ENCODE results near the gene DEDD.

DNA sequence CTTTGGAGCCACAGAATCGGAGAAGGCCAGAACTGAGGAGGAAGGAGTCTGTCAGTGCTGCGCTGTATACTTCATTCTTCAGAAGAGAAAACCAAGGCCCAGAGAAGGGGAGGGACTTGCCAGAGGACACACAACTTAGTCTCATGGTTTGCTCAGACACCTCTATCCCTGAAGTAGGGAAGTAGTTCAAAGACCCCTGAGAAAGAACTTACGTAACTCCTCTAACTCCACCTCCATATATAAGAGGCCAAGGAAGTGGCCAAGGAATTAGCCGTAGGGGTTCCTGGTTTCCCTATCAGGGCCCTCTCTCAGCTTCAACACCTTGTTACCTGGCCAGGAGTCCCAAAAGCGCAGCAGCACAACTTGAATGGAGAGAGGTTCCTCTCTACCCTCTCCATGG, 42.5 kb downstream of the DEDD start:
- TF ChIP-seq, protein P1, sequence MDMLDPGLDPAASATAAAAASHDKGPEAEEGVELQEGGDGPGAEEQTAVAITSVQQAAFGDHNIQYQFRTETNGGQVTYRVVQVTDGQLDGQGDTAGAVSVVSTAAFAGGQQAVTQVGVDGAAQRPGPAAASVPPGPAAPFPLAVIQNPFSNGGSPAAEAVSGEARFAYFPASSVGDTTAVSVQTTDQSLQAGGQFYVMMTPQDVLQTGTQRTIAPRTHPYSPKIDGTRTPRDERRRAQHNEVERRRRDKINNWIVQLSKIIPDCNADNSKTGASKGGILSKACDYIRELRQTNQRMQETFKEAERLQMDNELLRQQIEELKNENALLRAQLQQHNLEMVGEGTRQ (IDR thresholded peaks at IDR 0.05): no peak
- TF ChIP-seq, protein P2, sequence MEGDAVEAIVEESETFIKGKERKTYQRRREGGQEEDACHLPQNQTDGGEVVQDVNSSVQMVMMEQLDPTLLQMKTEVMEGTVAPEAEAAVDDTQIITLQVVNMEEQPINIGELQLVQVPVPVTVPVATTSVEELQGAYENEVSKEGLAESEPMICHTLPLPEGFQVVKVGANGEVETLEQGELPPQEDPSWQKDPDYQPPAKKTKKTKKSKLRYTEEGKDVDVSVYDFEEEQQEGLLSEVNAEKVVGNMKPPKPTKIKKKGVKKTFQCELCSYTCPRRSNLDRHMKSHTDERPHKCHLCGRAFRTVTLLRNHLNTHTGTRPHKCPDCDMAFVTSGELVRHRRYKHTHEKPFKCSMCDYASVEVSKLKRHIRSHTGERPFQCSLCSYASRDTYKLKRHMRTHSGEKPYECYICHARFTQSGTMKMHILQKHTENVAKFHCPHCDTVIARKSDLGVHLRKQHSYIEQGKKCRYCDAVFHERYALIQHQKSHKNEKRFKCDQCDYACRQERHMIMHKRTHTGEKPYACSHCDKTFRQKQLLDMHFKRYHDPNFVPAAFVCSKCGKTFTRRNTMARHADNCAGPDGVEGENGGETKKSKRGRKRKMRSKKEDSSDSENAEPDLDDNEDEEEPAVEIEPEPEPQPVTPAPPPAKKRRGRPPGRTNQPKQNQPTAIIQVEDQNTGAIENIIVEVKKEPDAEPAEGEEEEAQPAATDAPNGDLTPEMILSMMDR (IDR thresholded peaks at IDR 0.05): no peak
- TF ChIP-seq RCOR1 (IDR thresholded peaks at IDR 0.05; ENCODE audit: low read depth, low read length): no peak
- TF ChIP-seq POLR2A (IDR thresholded peaks at IDR 0.05; ENCODE audit: low read length): no peak
- TF ChIP-seq BHLHE40 (IDR thresholded peaks at IDR 0.05; ENCODE audit: low read depth, low read length): no peak
- TF ChIP-seq HDAC2 (IDR thresholded peaks at IDR 0.05): no peak
- TF ChIP-seq, protein P3, sequence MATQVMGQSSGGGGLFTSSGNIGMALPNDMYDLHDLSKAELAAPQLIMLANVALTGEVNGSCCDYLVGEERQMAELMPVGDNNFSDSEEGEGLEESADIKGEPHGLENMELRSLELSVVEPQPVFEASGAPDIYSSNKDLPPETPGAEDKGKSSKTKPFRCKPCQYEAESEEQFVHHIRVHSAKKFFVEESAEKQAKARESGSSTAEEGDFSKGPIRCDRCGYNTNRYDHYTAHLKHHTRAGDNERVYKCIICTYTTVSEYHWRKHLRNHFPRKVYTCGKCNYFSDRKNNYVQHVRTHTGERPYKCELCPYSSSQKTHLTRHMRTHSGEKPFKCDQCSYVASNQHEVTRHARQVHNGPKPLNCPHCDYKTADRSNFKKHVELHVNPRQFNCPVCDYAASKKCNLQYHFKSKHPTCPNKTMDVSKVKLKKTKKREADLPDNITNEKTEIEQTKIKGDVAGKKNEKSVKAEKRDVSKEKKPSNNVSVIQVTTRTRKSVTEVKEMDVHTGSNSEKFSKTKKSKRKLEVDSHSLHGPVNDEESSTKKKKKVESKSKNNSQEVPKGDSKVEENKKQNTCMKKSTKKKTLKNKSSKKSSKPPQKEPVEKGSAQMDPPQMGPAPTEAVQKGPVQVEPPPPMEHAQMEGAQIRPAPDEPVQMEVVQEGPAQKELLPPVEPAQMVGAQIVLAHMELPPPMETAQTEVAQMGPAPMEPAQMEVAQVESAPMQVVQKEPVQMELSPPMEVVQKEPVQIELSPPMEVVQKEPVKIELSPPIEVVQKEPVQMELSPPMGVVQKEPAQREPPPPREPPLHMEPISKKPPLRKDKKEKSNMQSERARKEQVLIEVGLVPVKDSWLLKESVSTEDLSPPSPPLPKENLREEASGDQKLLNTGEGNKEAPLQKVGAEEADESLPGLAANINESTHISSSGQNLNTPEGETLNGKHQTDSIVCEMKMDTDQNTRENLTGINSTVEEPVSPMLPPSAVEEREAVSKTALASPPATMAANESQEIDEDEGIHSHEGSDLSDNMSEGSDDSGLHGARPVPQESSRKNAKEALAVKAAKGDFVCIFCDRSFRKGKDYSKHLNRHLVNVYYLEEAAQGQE (IDR thresholded peaks at IDR 0.05): no peak
- TF ChIP-seq JUNB (IDR thresholded peaks at IDR 0.05): no peak
- TF ChIP-seq, protein P4, sequence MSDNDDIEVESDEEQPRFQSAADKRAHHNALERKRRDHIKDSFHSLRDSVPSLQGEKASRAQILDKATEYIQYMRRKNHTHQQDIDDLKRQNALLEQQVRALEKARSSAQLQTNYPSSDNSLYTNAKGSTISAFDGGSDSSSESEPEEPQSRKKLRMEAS (IDR thresholded peaks at IDR 0.05): no peak
- no peak for TF ChIP-seq ZSCAN20 (CRISPR knock-in tag; IDR thresholded peaks at IDR 0.05)
- no peak for TF ChIP-seq RARB (CRISPR knock-in tag; IDR thresholded peaks at IDR 0.05)
- TF ChIP-seq EP300 (IDR thresholded peaks at IDR 0.05): no peak

Measured in A549 (cell line).